ENCODE measurements around the gene BRD7. TPM values are rescaled to one million over a fixed set of nuclear protein-coding genes. Genes with fewer than 3 reads are reported as not detected.

BRD7 gene
- total RNA-seq, 1 experiment from 2014 or later = 76.6 TPM

DNA sequence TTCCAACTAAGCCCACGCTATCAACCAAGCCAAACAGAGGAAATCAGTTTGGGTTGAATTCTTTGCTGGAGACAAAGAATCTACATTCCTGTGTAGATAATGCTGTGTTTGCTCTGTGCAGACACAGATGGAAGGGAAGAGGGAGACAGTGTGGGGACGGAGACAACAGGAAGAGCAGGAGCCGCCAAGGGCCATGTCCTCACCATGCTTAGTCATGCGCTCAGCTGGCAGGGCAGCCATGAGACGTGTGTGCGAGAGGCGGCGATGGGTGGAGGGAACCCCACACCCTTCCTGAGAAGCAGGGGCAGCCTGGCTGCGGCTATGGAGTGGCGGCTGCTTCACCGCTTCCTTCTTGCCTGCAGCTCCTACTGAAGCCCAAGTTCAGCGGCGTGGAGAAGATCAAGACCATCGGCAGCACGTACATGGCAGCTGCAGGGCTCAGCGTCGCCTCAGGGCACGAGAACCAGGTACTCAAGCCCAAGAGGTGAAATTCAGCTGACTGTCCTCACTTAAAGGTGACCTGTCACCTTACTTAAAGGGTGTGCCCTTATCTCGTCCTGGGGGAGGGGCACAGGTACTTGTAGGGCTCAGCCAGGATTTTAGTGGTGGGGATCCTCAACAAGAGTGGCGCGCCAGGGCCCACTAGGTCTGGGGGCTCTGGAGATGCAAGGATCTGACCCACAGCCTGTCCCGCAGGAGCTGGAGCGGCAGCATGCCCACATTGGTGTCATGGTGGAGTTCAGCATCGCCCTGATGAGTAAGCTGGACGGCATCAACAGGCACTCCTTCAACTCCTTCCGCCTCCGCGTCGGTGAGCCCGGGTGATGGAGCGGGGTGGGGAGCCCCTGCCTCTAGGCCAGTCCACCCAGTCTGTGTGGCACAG is 55.0 kb downstream of the BRD7 start:
- H3K79me2 ChIP-seq (ENCODE audit: low read depth) = no peaks in the 10 kb centered on the region
- intact Hi-C loops (cut with micrococcal nuclease; ENCODE audit: unreplicated experiment) = loop anchor here (5.0 kb wide), 2 partner anchors 67 to 287 kb away; partner anchors contain the start of gene CNEP1R1
- ChIA-PET CTCF (no interaction called here), POLR2A (ENCODE audit: unreplicated experiment) (interaction anchor here (0.5 kb wide), 2 partner anchors 63 to 102 kb away, joined by 3 read pairs; no protein-coding TSS in a partner anchor)
- no peak overlapping the region for H3K4me3 ChIP-seq
- H3F3A ChIP-seq (ENCODE audit: insufficient read depth, low read depth) = peaks cover 24% of the 10 kb centered on the region; the same call in 1 of the 2 replicates
- H3K36me3 ChIP-seq (ENCODE audit: low read depth) = peaks cover 20% of the 10 kb centered on the region
- H2AFZ ChIP-seq = no peak overlapping the region
- H3K9me2 ChIP-seq (ENCODE audit: insufficient read depth) = no peaks in the 10 kb centered on the region
- H3K4me2 ChIP-seq = no peak overlapping the region
- DNase-seq = peak in 1 of 2 experiments; percentile 16
- TF ChIP-seq CTCF (conservative IDR thresholded peaks at IDR 0.05) (no peak), EZH2 (IDR thresholded peaks at IDR 0.05; ENCODE audit: low read depth) (no peak)
- peaks cover 9% of the 10 kb centered on the region; the same call in 1 of the 2 replicates for H4K20me1 ChIP-seq (ENCODE audit: insufficient read depth)
- H3K9me3 ChIP-seq (ENCODE audit: insufficient read depth, low read depth) = no peaks in the 10 kb centered on the region
- no peak overlapping the region for H3K27ac ChIP-seq
- BruUV-seq (replicated peaks) = no TSS peak
- no peaks in the 10 kb centered on the region for H3K4me1 ChIP-seq (replicated peaks; ENCODE audit: insufficient read depth)
- H3K27me3 ChIP-seq (ENCODE audit: insufficient read depth, low read depth) = no peaks in the 10 kb centered on the region

- H3K9me2 ChIP-seq (ENCODE audit: insufficient read depth) = no peaks in the 10 kb centered on the region
- BruUV-seq (replicated peaks) = no TSS peak
- CTCF ChIA-PET = no interaction called here
- TF ChIP-seq EZH2 (IDR thresholded peaks at IDR 0.05; ENCODE audit: low read depth) = no peak
- TF ChIP-seq CTCF (conservative IDR thresholded peaks at IDR 0.05) = no peak
- H3F3A ChIP-seq (ENCODE audit: insufficient read depth, low read depth) = peaks cover 13% of the 10 kb centered on the region; the same call in 1 of the 2 replicates
- intact Hi-C loops (cut with micrococcal nuclease; ENCODE audit: unreplicated experiment) = loop anchor here (5.0 kb wide), 2 partner anchors 65 to 285 kb away; partner anchors contain the start of gene CNEP1R1
- no peak overlapping the region for H3K4me3 ChIP-seq
- no peaks in the 10 kb centered on the region for H3K4me1 ChIP-seq (replicated peaks; ENCODE audit: insufficient read depth)
- H3K79me2 ChIP-seq (ENCODE audit: low read depth) = no peaks in the 10 kb centered on the region
- peaks cover 5% of the 10 kb centered on the region; the same call in 1 of the 2 replicates for H3K36me3 ChIP-seq (ENCODE audit: low read depth)
- no peaks in the 10 kb centered on the region for H3K27me3 ChIP-seq (ENCODE audit: insufficient read depth, low read depth)
- POLR2A ChIA-PET (ENCODE audit: unreplicated experiment) = interaction anchor here (0.5 kb wide), 1 partner anchor 57 kb away, joined by 3 read pairs; no protein-coding TSS in a partner anchor
- no peak for DNase-seq
- no peak overlapping the region for H3K27ac ChIP-seq
- no peak overlapping the region for H3K4me2 ChIP-seq
- H3K9me3 ChIP-seq (ENCODE audit: insufficient read depth, low read depth) = no peaks in the 10 kb centered on the region
- H4K20me1 ChIP-seq (ENCODE audit: insufficient read depth) = peaks cover 7% of the 10 kb centered on the region; the same call in 1 of the 2 replicates
- H2AFZ ChIP-seq = no peak overlapping the region
Observed at GRCh38 chr16:50311891-50312501, 56.8 kb downstream of the BRD7 start.

- Histone ChIP-seq H3K4me2 (no peak overlapping the region), H3K4me1 (replicated peaks; ENCODE audit: insufficient read depth) (no peaks in the 10 kb centered on the region), H3K79me2 (ENCODE audit: low read depth) (no peaks in the 10 kb centered on the region), H4K20me1 (ENCODE audit: insufficient read depth) (no peaks in the 10 kb centered on the region), H3K4me3 (no peak overlapping the region), H3K27me3 (ENCODE audit: insufficient read depth, low read depth) (no peaks in the 10 kb centered on the region), H3F3A (ENCODE audit: insufficient read depth, low read depth) (peaks cover 4% of the 10 kb centered on the region; the same call in 1 of the 2 replicates), H3K9me3 (ENCODE audit: insufficient read depth, low read depth) (no peaks in the 10 kb centered on the region), H2AFZ (no peak overlapping the region), H3K9me2 (ENCODE audit: insufficient read depth) (no peaks in the 10 kb centered on the region), H3K36me3 (ENCODE audit: low read depth) (peaks cover 5% of the 10 kb centered on the region; the same call in 1 of the 2 replicates), H3K27ac (no peak overlapping the region)
- no peak for DNase-seq
- TF ChIP-seq CTCF (conservative IDR thresholded peaks at IDR 0.05) = no peak
- no peak for TF ChIP-seq EZH2 (IDR thresholded peaks at IDR 0.05; ENCODE audit: low read depth)
- POLR2A ChIA-PET (ENCODE audit: unreplicated experiment) = no interaction called here
- BruUV-seq (replicated peaks) = no TSS peak
- intact Hi-C loops (cut with micrococcal nuclease; ENCODE audit: unreplicated experiment) = loop anchor here (5.0 kb wide), 2 partner anchors 64 to 284 kb away; partner anchors contain the start of gene CNEP1R1
- CTCF ChIA-PET = no interaction called here
Observed at GRCh38 chr16:50311134-50311528, 57.7 kb downstream of the BRD7 start.

Measured in PC-9 (cell line).